PC-3 (cell line): ENCODE data around the gene FZD4.

ENCODE experiments used
- CTCF ChIP-seq: fragments of 300-600 bp; sonication (generic); conservative IDR thresholded peaks from 2 replicates; pipeline ENCODE4 v1.5.1; 2017; ENCODE audit warnings: antibody characterized with exemption, low read depth, mild to moderate bottlenecking, low read length
- EZH2 ChIP-seq: fragments of 300-600 bp; sonication (generic); IDR thresholded peaks from one replicate; pipeline ENCODE4 v1.6.1; 2017; ENCODE audit warnings: antibody characterized with exemption, mild to moderate bottlenecking, low read length; ENCODE audit not compliant: unreplicated experiment
- EZH2phosphoT487 ChIP-seq: fragments of 300-600 bp; sonication (generic); IDR thresholded peaks from 2 replicates; pipeline ENCODE4 v1.6.1; 2018; ENCODE audit warnings: mild to moderate bottlenecking, antibody characterized with exemption, low read length, borderline replicate concordance

GRCh38 chr11:86999388-86999787 lies 44.2 kb upstream of the FZD4 start:
- TF ChIP-seq EZH2phosphoT487, result no peak
- TF ChIP-seq EZH2, result no peak
- TF ChIP-seq CTCF, result no peak
